T-cell (primary cell): ENCODE data around the gene COL25A1. TPM values are rescaled to one million over a fixed set of nuclear protein-coding genes. Genes with fewer than 3 reads are reported as not detected.
"Not testable (repeated sequence)": the region's sequence is repeated elsewhere in the genome, so short reads cannot be mapped to it uniquely, and the experiment has no call there.

Experiments
- ATAC-seq, 4 experiments: fragments of 200-7000 bp in 3 of 4; fragments of 150-1000 bp in 1 of 4; cut with Tn5 transposase; replicated peaks in 1 of 4; 1 replicate in 3 of 4; 2 replicates in 1 of 4; pipeline ENCODE4 v1.10.0; 2021; ENCODE audit warnings: moderate library complexity in 3 of 4, mild to moderate bottlenecking in 2 of 4, moderate number of reproducible peaks in 1 of 4
- CTCF ChIA-PET, 2 donors: fragments of 300-600 bp; sonication (Branson Sonifier 250); formaldehyde crosslinking; loops; one replicate each; lab custom pipeline; 2022; ENCODE audit warnings: antibody characterized with exemption in 2 of 2; lab: Charles Lee
- POLR2A ChIA-PET, 2 donors: fragments of 300-600 bp; sonication (Branson Sonifier 250); formaldehyde crosslinking; loops; one replicate each; lab custom pipeline; 2022; ENCODE audit warnings: antibody characterized with exemption in 2 of 2; lab: Charles Lee
- DNase-seq, 35 experiments: peaks; one replicate each; pipeline versions ENCODE4 v3.0.0 to v3.0.0-alpha.2; 2013 to 2023
- H3K27ac ChIP-seq: one replicate; pipeline ENCODE4 v1.5.1; 2013; ENCODE audit warnings: low read length
- H3K27me3 ChIP-seq, 2 experiments: replicated peaks in 1 of 2; 1 replicate in 1 of 2; 2 replicates in 1 of 2; pipeline versions ENCODE4 v1.6.1 to v1.7.0; 2013; ENCODE audit warnings: low read length in 1 of 2, mixed read lengths in 1 of 2; ENCODE audit not compliant: control insufficient read depth in 2 of 2, insufficient read depth in 2 of 2; ENCODE audit errors: extremely low read depth in 1 of 2
- H3K36me3 ChIP-seq, 2 donors: 1 replicate in 1 of 2; 2 replicates in 1 of 2; pipeline versions ENCODE4 v1.6.1 to v1.7.0; 2013; ENCODE audit warnings: low read length in 1 of 2; ENCODE audit not compliant: control insufficient read depth in 2 of 2, insufficient read depth in 1 of 2; ENCODE audit errors: extremely low read depth in 1 of 2
- H3K4me1 ChIP-seq, 2 experiments: 1 replicate in 1 of 2; 2 replicates in 1 of 2; pipeline versions ENCODE4 v1.6.1 to v1.7.0; 2013; ENCODE audit warnings: low read length in 2 of 2, mixed read lengths in 1 of 2; ENCODE audit not compliant: insufficient read depth in 2 of 2, control insufficient read depth in 1 of 2; ENCODE audit errors: extremely low read depth in 1 of 2
- H3K4me3 ChIP-seq, 2 donors: 1 replicate in 1 of 2; 2 replicates in 1 of 2; pipeline versions ENCODE4 v1.5.1 to v1.7.0; 2013; ENCODE audit warnings: mild to moderate bottlenecking in 2 of 2, low read length in 1 of 2, moderate library complexity in 1 of 2; ENCODE audit not compliant: control insufficient read depth in 1 of 2; ENCODE audit errors: extremely low read depth in 1 of 2
- H3K9me3 ChIP-seq: 2 replicates; pipeline ENCODE4 v1.7.0; 2013
- H3K27ac Mint-ChIP-seq, 2 donors: one replicate each; pipeline ENCODE4 v1.8.0; 2020 to 2021; ENCODE audit warnings: mild to moderate bottlenecking in 2 of 2, mixed read lengths in 2 of 2
- H3K27me3 Mint-ChIP-seq, 2 donors: one replicate each; pipeline ENCODE4 v1.8.0; 2021 to 2022; ENCODE audit warnings: mixed read lengths in 2 of 2
- H3K36me3 Mint-ChIP-seq: one replicate; pipeline ENCODE4 v1.8.0; 2021; ENCODE audit warnings: mixed read lengths
- H3K4me1 Mint-ChIP-seq, 3 donors: one replicate each; pipeline ENCODE4 v1.8.0; 2020 to 2022; ENCODE audit warnings: mixed read lengths in 3 of 3, mild to moderate bottlenecking in 1 of 3
- H3K4me3 Mint-ChIP-seq, 3 donors: one replicate each; pipeline ENCODE4 v1.8.0; 2020 to 2022; ENCODE audit warnings: mild to moderate bottlenecking in 3 of 3, mixed read lengths in 3 of 3, moderate library complexity in 3 of 3
- H3K9me3 Mint-ChIP-seq, 3 donors: one replicate each; pipeline ENCODE4 v1.8.0; 2020 to 2022; ENCODE audit warnings: mixed read lengths in 3 of 3
- WGBS: methylation state at CpG from one replicate; pipeline ENCODE4 v1.1.5; 2013; ENCODE audit warnings: missing lambda C conversion rate; ENCODE audit not compliant: insufficient coverage; 5-methylcytosine and 5-hydroxymethylcytosine counted together
- total RNA-seq, 35 experiments: library from RNA in 6 of 35; stranded (reverse) in 6 of 35; fragments of 120-200 nt in 1 of 35; gene quantifications; one replicate each; pipeline versions ENCODE4 v1.2.1 to v1.2.4 and lab custom pipeline; 2013 to 2026

COL25A1 gene
- total RNA-seq, 5 donors from 2014 or later (not counting 1 experiment from before 2014, with no cell fraction given), result 0.53 to 0.56 TPM; not detected in 3

GRCh38 chr4:108884596-108884995 is 417.9 kb downstream of the COL25A1 start:
- no peak overlapping the region for H3K27ac Mint-ChIP-seq
- Histone ChIP-seq H3K36me3 (no peaks in the 10 kb centered on the region), H3K27me3 (no peaks in the 10 kb centered on the region), H3K4me3 (no peak overlapping the region), H3K4me1 (no peaks in the 10 kb centered on the region), H3K27ac (no peak overlapping the region), H3K9me3 (no peaks in the 10 kb centered on the region)
- DNase-seq (no peak), ATAC-seq (no peak)
- no peaks in the 10 kb centered on the region for H3K36me3 Mint-ChIP-seq
- H3K4me1 Mint-ChIP-seq, result no peaks in the 10 kb centered on the region
- CTCF ChIA-PET, result no interaction called here
- H3K4me3 Mint-ChIP-seq, result no peak overlapping the region
- no peaks in the 10 kb centered on the region for H3K9me3 Mint-ChIP-seq
- peaks cover 0 to 4% of the 10 kb centered on the region in 2 donors for H3K27me3 Mint-ChIP-seq
- POLR2A ChIA-PET, result interaction anchor here in 1 of 2 donors (0.6 kb wide), 2 partner anchors 416 to 1320 kb away, joined by 3 read pairs; no protein-coding TSS in a partner anchor

GRCh38 chr4:108881986-108882385 is 420.5 kb downstream of the COL25A1 start:
- no peak overlapping the region for H3K4me3 Mint-ChIP-seq
- Histone ChIP-seq H3K4me1 (no peaks in the 10 kb centered on the region), H3K9me3 (no peaks in the 10 kb centered on the region), H3K27me3 (no peaks in the 10 kb centered on the region), H3K27ac (no peak overlapping the region), H3K36me3 (no peaks in the 10 kb centered on the region), H3K4me3 (no peak overlapping the region)
- DNase-seq (no peak), ATAC-seq (no peak)
- POLR2A ChIA-PET, result interaction anchor here in 1 of 2 donors (0.7 kb wide), 1 partner anchor 1009 kb away, joined by 5 read pairs; no protein-coding TSS in a partner anchor
- H3K4me1 Mint-ChIP-seq, result peaks cover 4 to 9% (median 8%) of the 10 kb centered on the region in 3 donors
- H3K9me3 Mint-ChIP-seq, result no peaks in the 10 kb centered on the region
- H3K27ac Mint-ChIP-seq, result no peak overlapping the region
- CTCF ChIA-PET, result no interaction called here
- H3K36me3 Mint-ChIP-seq, result no peaks in the 10 kb centered on the region
- H3K27me3 Mint-ChIP-seq, result peaks cover 0 to 4% of the 10 kb centered on the region in 2 donors
- WGBS, result no CpG with 5 or more reads among the region's 4 CpGs

GRCh38 chr4:108881190-108881589 is 421.3 kb downstream of the COL25A1 start:
- DNase-seq, result no peak
- Mint-ChIP-seq H3K4me3 (no peak overlapping the region), H3K36me3 (no peaks in the 10 kb centered on the region)

GRCh38 chr4:108878806-108879205 is 423.7 kb downstream of the COL25A1 start:
- Mint-ChIP-seq H3K4me3 (no peak overlapping the region), H3K36me3 (no peaks in the 10 kb centered on the region), H3K27me3 (peaks cover 0 to 3% of the 10 kb centered on the region in 2 donors), H3K27ac (no peak overlapping the region), H3K4me1 (peaks cover 4 to 9% (median 8%) of the 10 kb centered on the region in 3 donors), H3K9me3 (no peaks in the 10 kb centered on the region)
- ChIA-PET POLR2A (no interaction called here), CTCF (interaction anchor here in 1 of 2 donors (0.6 kb wide), 1 partner anchor 51 kb away, joined by 3 read pairs; no protein-coding TSS in a partner anchor)
- Histone ChIP-seq H3K36me3 (no peaks in the 10 kb centered on the region), H3K27ac (no peak overlapping the region), H3K27me3 (no peaks in the 10 kb centered on the region), H3K9me3 (no peaks in the 10 kb centered on the region), H3K4me1 (no peaks in the 10 kb centered on the region), H3K4me3 (no peak overlapping the region)
- ATAC-seq (no peak), DNase-seq (no peak)
- WGBS, result no CpG with 5 or more reads among the region's 3 CpGs

More at GRCh38 chr4:108881190-108881589, 421.3 kb downstream of the COL25A1 start:
- Mint-ChIP-seq H3K9me3 (no peaks in the 10 kb centered on the region), H3K4me1 (peaks cover 4 to 9% (median 8%) of the 10 kb centered on the region in 3 donors), H3K27ac (no peak overlapping the region), H3K27me3 (peaks cover 0 to 4% of the 10 kb centered on the region in 2 donors)
- no peaks in the 10 kb centered on the region for H3K36me3 ChIP-seq
- no peak overlapping the region for H3K27ac ChIP-seq
- H3K9me3 ChIP-seq, result no peaks in the 10 kb centered on the region
- CTCF ChIA-PET, result no interaction called here
- H3K4me3 ChIP-seq, result no peak overlapping the region
- no peaks in the 10 kb centered on the region for H3K27me3 ChIP-seq
- POLR2A ChIA-PET, result no interaction called here
- WGBS, result 100% methylated on average over 1 of the region's 3 CpGs
- H3K4me1 ChIP-seq, result no peaks in the 10 kb centered on the region
- ATAC-seq, result no peak

- Mint-ChIP-seq H3K4me1 (peaks cover 4 to 9% (median 8%) of the 10 kb centered on the region in 3 donors), H3K4me3 (no peak overlapping the region), H3K27me3 (peaks cover 0 to 3% of the 10 kb centered on the region in 2 donors), H3K36me3 (no peaks in the 10 kb centered on the region), H3K9me3 (no peaks in the 10 kb centered on the region), H3K27ac (no peak overlapping the region)
- ATAC-seq, result no peak
- H3K27me3 ChIP-seq, result no peaks in the 10 kb centered on the region
- DNase-seq, result no peak
- H3K4me3 ChIP-seq, result no peak overlapping the region
- H3K27ac ChIP-seq, result no peak overlapping the region
- ChIA-PET CTCF (no interaction called here), POLR2A (no interaction called here)
- WGBS, result no CpG with 5 or more reads among the region's 2 CpGs
- H3K4me1 ChIP-seq, result no peaks in the 10 kb centered on the region
- no peaks in the 10 kb centered on the region for H3K9me3 ChIP-seq
- H3K36me3 ChIP-seq, result no peaks in the 10 kb centered on the region
These were observed 424.6 kb downstream of the COL25A1 start for GRCh38 chr4:108877821-108878220.

- peaks cover 3 to 5% of the 10 kb centered on the region in 2 donors for H3K27me3 Mint-ChIP-seq
- no peak overlapping the region for H3K27ac Mint-ChIP-seq
- WGBS, result no CpG with 5 or more reads among the region's 1 CpG
- H3K4me3 Mint-ChIP-seq, result no peak overlapping the region
- Histone ChIP-seq H3K36me3 (no peaks in the 10 kb centered on the region), H3K9me3 (no peaks in the 10 kb centered on the region), H3K4me1 (no peaks in the 10 kb centered on the region), H3K4me3 (no peak overlapping the region), H3K27me3 (no peaks in the 10 kb centered on the region), H3K27ac (no peak overlapping the region)
- ChIA-PET CTCF (no interaction called here), POLR2A (no interaction called here)
- H3K36me3 Mint-ChIP-seq, result no peaks in the 10 kb centered on the region
- H3K9me3 Mint-ChIP-seq, result no peaks in the 10 kb centered on the region
- ATAC-seq (no peak), DNase-seq (no peak)
- peaks cover 4 to 9% (median 8%) of the 10 kb centered on the region in 3 donors for H3K4me1 Mint-ChIP-seq
These were observed 427.7 kb downstream of the COL25A1 start for GRCh38 chr4:108874806-108875205.

- CTCF ChIA-PET, H3K36me3 Mint-ChIP-seq, H3K9me3 Mint-ChIP-seq, H3K4me3 Mint-ChIP-seq, H3K9me3 ChIP-seq, H3K27me3 ChIP-seq, H3K27ac ChIP-seq, POLR2A ChIA-PET, H3K36me3 ChIP-seq, ATAC-seq, H3K4me1 Mint-ChIP-seq, H3K4me3 ChIP-seq, H3K27ac Mint-ChIP-seq, H3K4me1 ChIP-seq, DNase-seq: not testable (repeated sequence)
- peaks cover 12 to 13% of the 10 kb centered on the region in 2 donors for H3K27me3 Mint-ChIP-seq
- WGBS, result 95% methylated on average over 7 of the region's 9 CpGs
These were observed 432.5 kb downstream of the COL25A1 start for GRCh38 chr4:108869970-108870369.
